NCI-H748 (cell line): ENCODE measurements around the gene ARID4B.
"Not testable (repeated sequence)": the region's sequence is repeated elsewhere in the genome, so short reads cannot be mapped to it uniquely, and the experiment has no call there.

Source experiments
- DNase-seq: peaks from one replicate; lab custom pipeline; 2025; ENCODE audit not compliant: unreplicated experiment; lab: John Stamatoyannopoulos, UW

Gene ARID4B

GRCh38 chr1:235328271-235329138 lies 526 bp upstream of the ARID4B start, which contains the start of gene GGPS1:
GGPS1 (plus strand) TSS chr1:235328570; CDS start chr1:235335265, 6,695 bp downstream.
- peak; percentile 99 for DNase-seq

- peak; percentile 43 for DNase-seq
Observed at GRCh38 chr1:235326719-235327558, 1.0 kb downstream of the ARID4B start.

- no peak for DNase-seq
Observed at GRCh38 chr1:235325854-235326253, 2.1 kb downstream of the ARID4B start.

GRCh38 chr1:235325139-235325538 lies 2.8 kb downstream of the ARID4B start:
- DNase-seq = no peak

GRCh38 chr1:235324296-235324695 lies 3.7 kb downstream of the ARID4B start:
- DNase-seq = no peak

- DNase-seq = no peak
Observed at GRCh38 chr1:235320521-235321179, 7.3 kb downstream of the ARID4B start.

GRCh38 chr1:235319255-235319654 lies 8.7 kb downstream of the ARID4B start:
- no peak for DNase-seq

GRCh38 chr1:235317168-235317567 lies 10.8 kb downstream of the ARID4B start:
- DNase-seq = no peak

GRCh38 chr1:235315735-235316134 lies 12.2 kb downstream of the ARID4B start:
- no peak for DNase-seq

GRCh38 chr1:235315173-235315572 lies 12.8 kb downstream of the ARID4B start:
- no peak for DNase-seq

- no peak for DNase-seq
Observed at GRCh38 chr1:235313931-235314678, 13.9 kb downstream of the ARID4B start.

GRCh38 chr1:235313262-235313661 lies 14.7 kb downstream of the ARID4B start:
- DNase-seq = no peak

- DNase-seq = not testable (repeated sequence)
Observed at GRCh38 chr1:235309206-235309605, 18.8 kb downstream of the ARID4B start.

- no peak for DNase-seq
Observed at GRCh38 chr1:235307158-235308124, 20.5 kb downstream of the ARID4B start.

GRCh38 chr1:235304549-235305451 lies 23.2 kb downstream of the ARID4B start:
- DNase-seq = peak; percentile 82

GRCh38 chr1:235302143-235302542 lies 25.8 kb downstream of the ARID4B start:
- DNase-seq = no peak

- no peak for DNase-seq
Observed at GRCh38 chr1:235299169-235299858, 28.7 kb downstream of the ARID4B start.

GRCh38 chr1:235298758-235299157 lies 29.2 kb downstream of the ARID4B start:
- DNase-seq = no peak
